ENCODE measurements around the gene MAGI2.

MAGI2 gene

GRCh38 chr7:78389022-78389421, 1064.4 kb downstream of the MAGI2 start:
- no peak for DNase-seq

DNA sequence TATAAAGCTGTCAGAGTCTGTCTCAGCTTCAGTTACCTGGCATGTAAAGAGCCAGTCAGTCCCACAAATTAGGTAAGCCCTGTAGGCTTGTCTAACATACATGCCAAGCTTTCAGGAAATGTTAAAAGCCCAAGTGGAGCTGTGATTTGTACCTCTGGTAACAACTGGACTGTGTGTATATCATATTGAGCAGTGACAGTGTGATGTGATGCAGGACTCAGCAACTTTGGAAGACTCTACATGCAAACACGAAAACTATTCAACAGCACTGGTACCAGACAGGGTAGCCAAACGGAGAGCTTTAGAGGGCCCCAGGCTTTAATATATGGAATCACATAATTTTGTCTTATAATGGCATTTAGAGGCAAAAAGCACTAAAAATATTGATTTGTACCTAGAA, 1066.9 kb downstream of the MAGI2 start:
- DNase-seq, result no peak

DNA sequence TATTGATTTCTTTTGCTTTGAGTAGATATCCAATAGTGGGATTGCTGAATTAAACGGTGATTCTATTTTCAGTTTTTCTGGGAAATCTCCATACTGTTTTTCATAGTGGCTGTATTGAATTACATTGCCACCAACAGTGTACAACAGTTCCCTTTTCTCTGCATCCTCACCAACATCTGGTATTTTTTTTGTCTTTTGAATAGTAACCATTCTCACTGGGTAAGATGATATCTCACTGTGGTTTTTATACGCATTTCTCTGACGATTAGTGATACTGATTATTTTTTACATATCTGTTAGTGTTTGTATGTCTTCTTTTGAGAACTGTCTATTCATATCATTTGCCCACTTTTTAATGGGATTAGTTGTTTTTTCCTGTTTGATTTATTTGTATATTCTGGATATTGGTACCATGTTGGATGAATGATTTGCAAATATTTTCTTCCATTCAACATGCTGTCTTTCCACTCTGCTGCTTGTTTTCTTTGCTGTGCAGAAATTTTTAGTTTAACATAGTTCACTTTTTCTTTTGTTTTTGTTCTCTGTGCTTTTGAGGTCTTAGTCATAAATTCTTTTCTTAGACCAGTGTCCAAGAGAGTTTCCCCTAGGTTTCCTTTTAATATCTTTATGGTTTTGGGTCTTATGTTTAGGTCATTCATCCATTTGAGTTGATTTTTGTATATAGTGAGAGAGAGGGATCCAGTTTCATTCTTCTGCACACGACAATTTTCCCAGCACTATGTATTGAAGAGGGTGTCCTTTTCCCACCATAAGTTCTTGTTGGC, 1070.2 kb downstream of the MAGI2 start:
- DNase-seq, result no peak

DNA sequence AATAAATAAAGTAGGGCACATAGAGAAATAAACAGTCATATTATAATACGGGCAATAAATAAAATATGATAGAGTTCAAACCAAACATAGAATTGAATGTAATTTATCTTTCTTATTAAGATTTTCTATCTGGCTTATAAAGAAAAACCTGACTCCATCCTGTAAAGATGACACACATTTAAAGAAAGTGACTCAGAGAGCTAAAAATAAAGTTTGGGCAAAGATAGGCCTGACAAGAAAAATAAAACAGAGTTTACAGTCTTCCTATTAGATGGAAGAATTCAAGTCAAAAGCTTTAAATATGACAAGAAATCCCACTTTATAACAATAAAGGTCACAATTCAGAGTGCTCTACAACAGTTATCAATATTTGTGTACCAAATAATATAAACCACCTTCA, 1074.3 kb downstream of the MAGI2 start:
- DNase-seq, result no peak

DNA sequence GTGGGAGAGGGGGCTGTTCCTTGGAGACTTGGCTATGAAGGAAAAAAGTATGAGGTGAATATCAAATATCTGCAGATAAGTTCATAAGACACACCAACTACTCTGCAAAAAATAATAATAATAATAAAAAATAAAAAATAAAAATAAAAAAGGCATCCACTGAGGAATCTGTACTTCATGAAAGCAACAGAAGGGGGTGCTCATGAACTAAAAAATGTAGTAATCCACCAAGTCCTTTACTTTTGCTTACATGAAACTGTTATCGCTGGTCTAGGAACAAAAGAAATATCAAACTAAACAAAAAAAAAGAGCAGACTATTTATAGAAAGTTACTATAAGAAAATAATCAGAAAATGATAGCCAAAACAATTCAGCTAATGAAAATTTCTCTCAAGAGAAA, 1075.9 kb downstream of the MAGI2 start:
- DNase-seq, result no peak

- DNase-seq, result no peak
Measured at GRCh38 chr7:78370936-78371335, 1082.5 kb downstream of the MAGI2 start.

DNA sequence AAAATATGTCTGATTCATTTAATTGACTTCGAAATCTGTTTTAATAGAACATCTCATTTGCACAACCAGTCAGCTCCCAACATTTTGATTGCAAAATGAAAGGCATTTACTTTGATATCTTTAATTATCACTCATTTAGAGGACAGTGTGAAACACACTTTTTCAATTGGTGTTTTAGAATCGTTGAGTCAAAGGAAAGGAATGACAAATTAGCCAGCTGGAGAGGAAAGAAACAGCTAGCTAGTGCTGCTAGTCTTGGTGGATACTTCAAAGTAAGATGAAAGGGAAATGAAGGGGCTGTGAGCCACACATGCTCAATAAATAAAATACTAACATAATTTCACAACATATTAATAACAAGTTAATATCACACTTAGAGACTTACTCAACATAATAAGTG, 1084.7 kb downstream of the MAGI2 start:
- DNase-seq, result no peak

GRCh38 chr7:78367280-78367773, 1086.1 kb downstream of the MAGI2 start:
- DNase-seq, result no peak

- DNase-seq, result no peak
Measured at GRCh38 chr7:78363866-78364265, 1089.6 kb downstream of the MAGI2 start.

DNA sequence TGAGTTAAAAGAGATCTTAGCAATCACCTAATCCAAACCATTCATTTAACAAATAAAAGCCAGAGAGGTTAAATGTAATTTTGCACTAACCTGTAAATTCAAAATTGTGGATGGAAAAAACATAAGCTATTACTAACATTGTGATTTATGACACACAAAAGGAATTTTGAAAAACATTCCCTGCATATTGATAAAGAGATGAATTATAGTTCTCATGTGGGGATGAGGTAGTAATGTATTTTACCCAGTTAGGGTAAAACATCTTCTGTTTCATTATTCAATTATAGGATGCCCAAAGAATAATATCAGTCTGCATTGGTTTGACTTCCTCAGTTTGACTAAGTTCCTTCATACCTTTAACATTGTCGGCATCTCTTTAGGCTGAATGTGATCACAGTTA, 1093.6 kb downstream of the MAGI2 start:
- DNase-seq, result no peak

DNA sequence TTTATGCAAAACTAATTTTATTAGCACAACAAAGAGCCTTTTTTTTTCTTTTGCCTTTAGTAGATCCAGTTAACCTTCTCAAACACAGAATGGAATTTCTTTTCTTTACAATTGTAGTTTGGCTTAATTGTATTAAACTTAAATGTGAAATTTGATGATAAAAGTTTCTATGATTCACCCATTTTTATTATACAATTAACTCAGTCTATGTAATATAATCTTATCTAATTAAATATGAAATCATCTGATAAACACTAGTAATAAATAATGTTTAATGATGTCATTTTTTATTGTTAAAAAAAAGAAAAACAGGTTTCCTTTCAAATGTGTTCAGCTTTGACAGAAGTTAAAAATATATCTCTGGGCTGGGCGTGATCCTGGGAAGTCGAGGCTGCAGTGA, 1095.8 kb downstream of the MAGI2 start:
- DNase-seq, result no peak

DNA sequence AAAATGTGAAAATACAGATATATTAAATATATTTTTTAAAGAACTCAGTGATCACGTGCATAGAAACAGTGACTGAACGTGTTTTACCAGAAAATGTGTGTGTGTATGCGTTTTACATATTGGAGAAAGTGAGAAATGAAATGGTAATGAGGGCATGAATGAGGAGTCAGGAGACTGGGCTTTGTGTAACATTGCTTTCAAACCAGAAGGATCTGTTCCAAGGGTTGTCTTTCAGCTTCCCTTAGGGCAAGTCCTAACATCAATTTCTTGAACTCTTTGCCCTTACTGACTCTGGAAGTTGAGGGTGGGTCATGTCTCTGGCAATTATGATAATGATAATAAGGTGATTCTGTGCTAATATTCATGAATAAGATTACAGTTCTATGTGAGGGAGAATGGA, 1097.6 kb downstream of the MAGI2 start:
- DNase-seq, result no peak

- DNase-seq, result no peak
Measured at GRCh38 chr7:78350926-78351325, 1102.5 kb downstream of the MAGI2 start.

- no peak for DNase-seq
Measured at GRCh38 chr7:78350391-78350790, 1103.1 kb downstream of the MAGI2 start.

- DNase-seq, result no peak
Measured at GRCh38 chr7:78346827-78347226, 1106.6 kb downstream of the MAGI2 start.

DNA sequence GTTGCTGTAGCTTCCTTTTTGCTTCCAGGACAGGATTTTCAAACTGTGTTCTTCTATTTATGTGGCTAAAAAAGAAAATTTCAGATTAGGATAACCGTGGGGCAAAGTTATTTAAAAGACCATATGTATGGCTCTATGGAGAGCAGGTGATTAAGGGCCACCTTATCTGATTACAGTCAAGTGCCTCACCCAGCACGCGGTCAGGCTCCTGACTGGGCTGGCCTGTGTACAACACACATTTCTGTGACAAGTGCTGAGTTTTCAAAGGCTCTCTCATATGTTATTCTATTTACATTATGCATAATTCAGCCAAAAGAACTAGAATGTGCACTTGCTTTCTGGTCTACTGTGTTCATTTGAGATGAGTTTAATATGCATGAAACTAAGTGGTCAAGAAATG, 1107.5 kb downstream of the MAGI2 start:
- DNase-seq, result no peak

- no peak for DNase-seq
Measured at GRCh38 chr7:78345293-78345911, 1108.1 kb downstream of the MAGI2 start.

DNA sequence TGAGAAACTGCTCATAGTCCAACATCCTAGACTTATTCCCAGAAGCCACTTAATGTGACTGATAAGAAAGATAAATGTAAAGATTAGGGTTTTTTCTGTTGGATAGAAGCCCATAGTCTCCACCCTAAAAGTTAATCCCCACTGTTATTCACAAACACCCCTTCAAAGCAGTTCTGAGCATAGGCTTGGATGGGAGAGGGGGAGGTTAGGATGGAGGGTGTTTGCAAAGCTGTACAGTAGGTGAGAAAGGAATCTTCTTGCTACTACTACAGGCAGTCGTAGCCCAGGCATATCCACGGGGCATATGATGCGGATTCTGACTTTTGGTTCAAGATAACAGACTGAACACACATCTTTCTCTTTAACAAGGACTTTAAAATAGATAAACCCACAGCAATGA, 1119.0 kb downstream of the MAGI2 start:
- DNase-seq, result no peak

DNA sequence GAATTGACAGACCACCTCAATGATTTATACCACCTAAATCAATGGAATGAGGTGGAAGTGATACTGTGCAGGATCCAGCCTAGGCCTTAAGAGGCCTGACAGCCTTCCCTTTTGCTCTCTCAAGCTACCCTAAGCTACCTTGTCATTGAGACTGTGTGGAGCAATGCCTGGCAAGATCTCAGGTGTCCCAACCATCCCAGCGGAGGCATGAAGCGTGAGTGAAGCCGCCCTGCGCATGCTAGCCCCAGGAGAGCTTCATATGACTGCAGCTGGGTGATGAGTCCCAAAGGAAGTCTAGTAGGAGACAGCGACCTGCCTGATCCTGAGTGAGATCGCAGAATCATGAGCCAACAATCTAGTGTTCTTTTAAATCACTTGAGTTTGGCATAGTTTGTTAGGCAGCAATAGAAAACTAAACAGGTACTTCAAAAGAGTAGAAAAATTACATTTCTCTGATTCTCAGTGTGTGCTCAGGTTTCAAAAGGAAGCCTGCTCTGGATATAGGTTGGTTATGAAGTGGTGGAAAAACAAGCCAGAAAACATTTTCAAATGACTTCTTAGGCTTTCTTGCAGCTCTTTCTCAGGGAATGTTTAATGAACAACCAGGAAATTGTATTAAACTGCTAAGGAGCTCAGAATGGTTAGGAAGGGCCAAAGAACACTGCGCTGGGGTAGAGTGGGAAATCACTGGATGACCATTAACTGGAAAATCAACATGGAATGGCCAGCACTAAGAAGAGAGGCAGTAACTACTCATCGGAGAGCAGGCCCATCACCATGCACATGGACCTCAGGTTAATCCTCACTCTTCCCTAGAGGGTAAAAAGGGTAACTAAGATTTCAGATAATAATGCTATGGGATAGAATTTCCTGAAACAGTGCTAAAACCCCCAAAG, 1119.7 kb downstream of the MAGI2 start:
- DNase-seq, result no peak

DNA sequence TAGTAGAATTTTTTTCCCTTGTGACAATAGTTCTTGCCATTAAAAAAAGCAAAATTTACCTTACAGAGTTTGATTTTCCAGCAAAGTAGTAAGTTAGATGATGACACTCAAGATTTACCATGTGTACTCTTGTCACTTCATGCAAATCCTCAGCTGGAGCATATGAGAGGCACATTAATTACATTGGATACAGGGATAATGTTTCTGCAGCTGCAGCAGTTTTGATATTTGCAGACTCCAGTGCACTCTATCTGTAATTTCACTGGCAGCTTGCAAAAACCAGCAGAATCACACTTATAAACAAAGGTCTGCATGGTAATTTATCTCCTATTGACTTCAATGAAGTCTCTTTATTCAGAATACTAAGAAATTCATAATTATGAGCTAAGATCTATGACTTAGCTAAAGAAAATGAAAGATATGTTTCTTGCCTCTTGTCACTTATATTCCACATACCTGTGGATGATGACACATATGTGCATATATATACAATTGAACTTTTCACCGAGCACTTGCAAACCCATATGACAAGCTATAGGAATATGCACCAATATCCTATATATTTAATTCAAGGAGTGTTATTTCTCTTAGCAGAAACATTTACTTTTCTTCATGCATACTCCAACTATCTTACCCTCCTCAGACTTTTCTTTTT, 1124.3 kb downstream of the MAGI2 start:
- no peak for DNase-seq

DNA sequence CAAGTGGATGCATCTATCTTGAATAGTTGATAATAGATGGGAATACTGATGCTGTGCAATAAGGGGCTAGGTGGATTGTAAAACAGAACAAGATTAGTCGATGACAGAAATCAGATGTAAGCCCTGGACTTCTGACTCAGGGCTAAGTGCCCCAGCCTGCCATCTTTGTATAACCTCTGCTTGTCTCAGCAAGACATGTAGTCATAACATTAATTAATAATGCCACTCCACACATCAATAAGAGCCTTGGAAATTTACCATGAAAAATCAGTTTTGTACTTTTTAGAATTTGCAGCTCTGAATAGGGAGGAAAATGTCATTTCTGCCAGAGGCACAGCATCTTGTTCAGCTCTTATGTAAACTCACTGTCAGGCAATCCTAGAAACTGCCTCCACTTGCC, 1125.7 kb downstream of the MAGI2 start:
- DNase-seq, result no peak

DNA sequence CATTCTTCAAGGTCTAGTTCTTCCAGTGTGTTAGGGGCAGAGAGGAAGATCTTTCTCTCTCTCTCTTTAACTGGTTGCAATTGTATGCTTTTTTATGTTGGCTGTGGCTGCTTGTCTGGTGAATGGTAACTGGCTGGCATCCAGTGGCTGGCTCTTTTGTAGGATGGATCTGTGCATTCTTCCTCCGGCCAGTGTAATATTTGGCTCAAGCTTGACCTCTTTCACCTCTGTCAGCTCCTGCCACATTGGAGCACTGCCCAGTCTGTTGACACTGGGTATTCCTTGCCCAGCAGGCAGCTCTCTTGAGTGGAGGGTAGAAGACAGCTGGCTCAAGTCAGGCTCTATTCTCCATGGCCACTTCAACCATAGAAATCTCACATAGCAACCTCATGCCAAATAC, 1126.6 kb downstream of the MAGI2 start:
- DNase-seq, result no peak

DNA sequence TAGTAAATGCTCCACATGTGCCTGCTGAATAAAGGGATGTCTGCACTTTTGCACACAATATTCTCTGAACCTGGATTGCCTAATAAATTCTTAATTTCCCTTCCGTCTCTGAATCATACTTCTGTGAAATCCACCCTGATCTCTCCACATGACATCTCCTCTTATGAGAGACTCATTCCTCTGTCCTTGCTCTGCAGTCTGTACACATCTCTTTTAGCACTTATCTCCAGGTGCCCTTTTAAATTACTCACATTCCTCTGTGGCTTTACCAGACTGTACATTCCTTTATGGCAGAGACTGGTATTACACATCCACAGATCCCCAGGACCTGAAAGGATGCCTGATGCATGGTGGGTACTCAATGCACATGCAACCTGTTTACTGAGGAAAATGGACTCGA, 1127.3 kb downstream of the MAGI2 start:
- DNase-seq, result no peak

All from activated CD4-positive, alpha-beta T cell treated with anti-CD3 and anti-CD28 coated beads for 4 hours (primary cell).